OCI-LY7 (cell line): ENCODE measurements around the gene LRRC74B.

Experiments used
- EZH2phosphoT487 ChIP-seq: fragments of 200-600 bp; sonication (generic); IDR thresholded peaks from 2 replicates; pipeline ENCODE4 v1.6.1; 2018; ENCODE audit warnings: low read depth, borderline replicate concordance, mild to moderate bottlenecking, mixed run types, antibody characterized with exemption, low read length, moderate library complexity, mixed read lengths
- TF ChIP-seq, protein P1 (sequence below): fragments of 200-600 bp; sonication (generic); conservative IDR thresholded peaks from 2 replicates; pipeline ENCODE4 v1.5.1; 2014; ENCODE audit warnings: mild to moderate bottlenecking, antibody characterized with exemption, low read length, moderate library complexity, mixed read lengths

DNA sequence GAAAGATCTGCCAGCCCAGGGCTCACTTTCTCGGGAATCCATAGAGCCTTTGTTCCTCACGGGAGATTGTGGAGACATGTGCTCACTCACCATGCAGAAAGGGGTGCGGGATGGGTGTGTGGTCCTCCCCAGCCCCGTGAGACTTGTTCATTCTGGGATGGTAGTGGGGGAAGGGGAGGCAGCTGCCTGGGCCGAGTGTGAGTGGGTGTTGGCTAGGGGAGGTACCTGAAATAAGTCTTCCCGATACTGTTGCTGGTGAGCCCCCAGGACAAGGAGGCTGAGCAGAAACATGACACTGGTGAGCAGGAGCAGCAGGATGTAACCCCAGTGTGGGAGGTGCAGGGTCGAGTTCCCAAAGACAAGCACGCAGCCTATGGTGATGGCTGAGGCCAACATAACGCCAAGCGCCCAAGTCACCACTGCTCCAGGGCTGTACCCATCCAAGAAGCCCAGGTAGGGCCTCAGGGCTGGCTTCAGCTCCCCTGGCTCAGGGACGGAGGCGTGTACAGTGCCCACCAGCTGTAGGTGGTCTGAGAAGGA, 16.2 kb upstream of the LRRC74B start:
- TF ChIP-seq, protein P1, sequence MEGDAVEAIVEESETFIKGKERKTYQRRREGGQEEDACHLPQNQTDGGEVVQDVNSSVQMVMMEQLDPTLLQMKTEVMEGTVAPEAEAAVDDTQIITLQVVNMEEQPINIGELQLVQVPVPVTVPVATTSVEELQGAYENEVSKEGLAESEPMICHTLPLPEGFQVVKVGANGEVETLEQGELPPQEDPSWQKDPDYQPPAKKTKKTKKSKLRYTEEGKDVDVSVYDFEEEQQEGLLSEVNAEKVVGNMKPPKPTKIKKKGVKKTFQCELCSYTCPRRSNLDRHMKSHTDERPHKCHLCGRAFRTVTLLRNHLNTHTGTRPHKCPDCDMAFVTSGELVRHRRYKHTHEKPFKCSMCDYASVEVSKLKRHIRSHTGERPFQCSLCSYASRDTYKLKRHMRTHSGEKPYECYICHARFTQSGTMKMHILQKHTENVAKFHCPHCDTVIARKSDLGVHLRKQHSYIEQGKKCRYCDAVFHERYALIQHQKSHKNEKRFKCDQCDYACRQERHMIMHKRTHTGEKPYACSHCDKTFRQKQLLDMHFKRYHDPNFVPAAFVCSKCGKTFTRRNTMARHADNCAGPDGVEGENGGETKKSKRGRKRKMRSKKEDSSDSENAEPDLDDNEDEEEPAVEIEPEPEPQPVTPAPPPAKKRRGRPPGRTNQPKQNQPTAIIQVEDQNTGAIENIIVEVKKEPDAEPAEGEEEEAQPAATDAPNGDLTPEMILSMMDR = no peak
- no peak for TF ChIP-seq EZH2phosphoT487
